SK-N-MC (cell line): ENCODE measurements around the gene TTLL13.

ENCODE experiments used
- EZH2 ChIP-seq: fragments of 200-600 bp; sonication (generic); IDR thresholded peaks from one replicate; pipeline ENCODE4 v1.6.1; 2017; ENCODE audit warnings: antibody characterized with exemption
- POLR2AphosphoS5 ChIP-seq: IDR thresholded peaks from 2 replicates; pipeline ENCODE4 v1.6.1; 2012; ENCODE audit warnings: mild to moderate bottlenecking, low read depth, low read length, borderline replicate concordance

- TF ChIP-seq POLR2AphosphoS5 = no peak
- no peak for TF ChIP-seq EZH2
Observed at GRCh38 chr15:90297021-90297420, 47.7 kb downstream of the TTLL13 start.
